HCT116 (cell line): ENCODE data around the gene NCAPH2. TPM values are rescaled to one million over a fixed set of nuclear protein-coding genes. Genes with fewer than 3 reads are reported as not detected.

Source experiments
- ATAC-seq: fragments of 200-7000 bp; cut with Tn5 transposase; 2 replicates; pipeline ENCODE4 v1.9.1; 2020; ENCODE audit warnings: mild to moderate bottlenecking, moderate library complexity
- BruUV-seq: library from RNA; stranded (reverse); fragments of 400-500 nt; replicated peaks from 2 replicates; lab custom pipeline; 2021; lab: Mats Ljungman, UMichigan
- CTCF ChIA-PET: fragments of 300-600 bp; sonication (Branson Sonifier 250); formaldehyde crosslinking; loops from one replicate; lab custom pipeline; 2021; ENCODE audit warnings: antibody characterized with exemption; lab: Charles Lee
- POLR2A ChIA-PET: fragments of 300-600, 350-600 bp; sonication (Branson Sonifier 250); formaldehyde crosslinking; loops from one replicate; lab custom pipeline; 2021; ENCODE audit warnings: antibody characterized with exemption; lab: Charles Lee
- RAD21 ChIA-PET, 2 experiments: fragments of 300-600 bp; sonication (Branson Sonifier 250); formaldehyde crosslinking; loops; one replicate each; lab custom pipeline; 2023; ENCODE audit warnings: low total read pairs in 2 of 2; ENCODE audit not compliant: uncharacterized antibody in 2 of 2, unreplicated experiment in 2 of 2, low non-redundant PET in 1 of 2; lab: Charles Lee
- DNase-seq: peaks from one replicate; pipeline ENCODE4 v3.0.0-alpha.2; 2010; ENCODE audit warnings: low read depth, low spot score
- H2AFZ ChIP-seq: fragments of 200-600 bp; shearing (Covaris generic), sonication (generic); 2 replicates; pipeline ENCODE4 v1.6.1; 2017; ENCODE audit warnings: low read depth, mixed run types, mixed read lengths, antibody characterized with exemption, low read length; ENCODE audit not compliant: poor library complexity, severe bottlenecking
- H3K27ac ChIP-seq: 2 replicates; pipeline ENCODE4 v1.5.1; 2012; ENCODE audit warnings: low read depth, low read length
- H3K27me3 ChIP-seq: fragments of 200-600 bp; sonication (generic); 2 replicates; pipeline ENCODE4 v1.6.1; 2016; ENCODE audit warnings: mixed run types, low read length, mixed read lengths; ENCODE audit not compliant: insufficient read depth
- H3K36me3 ChIP-seq, 2 experiments: fragments of 200-500 bp in 1 of 2; fragments of 200-600 bp in 1 of 2; sonication (Bioruptor generic) in 1 of 2; sonication (generic) in 1 of 2; 2 replicates each; pipeline versions ENCODE4 v1.5.1 to v1.6.1; 2014 to 2016; ENCODE audit warnings: low read length in 2 of 2, inconsistent platforms in 1 of 2, mixed read lengths in 1 of 2, mixed run types in 1 of 2; ENCODE audit not compliant: insufficient read depth in 2 of 2, control insufficient read depth in 1 of 2
- H3K4me1 ChIP-seq, 2 experiments: fragments of 200-600 bp in 1 of 2; sonication (generic) in 1 of 2; 2 replicates each; pipeline versions ENCODE4 v1.5.1 to v1.6.1; 2012 to 2017; ENCODE audit warnings: low read length in 2 of 2, inconsistent platforms in 1 of 2, mild to moderate bottlenecking in 1 of 2, mixed read lengths in 1 of 2, mixed run types in 1 of 2, moderate library complexity in 1 of 2; ENCODE audit not compliant: insufficient read depth in 2 of 2, control insufficient read depth in 1 of 2
- H3K4me2 ChIP-seq: fragments of 200-600 bp; sonication (generic); 2 replicates; pipeline ENCODE4 v1.6.1; 2017; ENCODE audit warnings: mixed run types, low read length, mixed read lengths
- H3K4me3 ChIP-seq, 2 experiments: fragments of 200-600 bp in 1 of 2; sonication (generic) in 1 of 2; replicated peaks in 1 of 2; 2 replicates each; pipeline ENCODE4 v1.5.1; 2011 to 2016; ENCODE audit warnings: low read length in 2 of 2, control low read depth in 1 of 2, low read depth in 1 of 2, mild to moderate bottlenecking in 1 of 2, mixed read lengths in 1 of 2, mixed run types in 1 of 2
- H3K79me2 ChIP-seq: fragments of 200-600 bp; sonication (generic); 2 replicates; pipeline ENCODE4 v1.6.1; 2017; ENCODE audit warnings: mild to moderate bottlenecking, mixed run types, low read length, moderate library complexity, mixed read lengths; ENCODE audit not compliant: insufficient read depth
- H3K9ac ChIP-seq: fragments of 200-600 bp; sonication (generic); 2 replicates; pipeline ENCODE4 v1.6.1; 2016; ENCODE audit warnings: low read length, mixed read lengths
- H3K9me2 ChIP-seq: fragments of 200-600 bp; sonication (generic), shearing (Covaris generic); 2 replicates; pipeline ENCODE4 v1.6.1; 2017; ENCODE audit warnings: mixed run types, mild to moderate bottlenecking, moderate library complexity; ENCODE audit not compliant: insufficient read depth
- H3K9me3 ChIP-seq, 2 experiments: fragments of 200-500 bp in 1 of 2; fragments of 200-600 bp in 1 of 2; sonication (Bioruptor generic) in 1 of 2; sonication (generic) in 1 of 2; 2 replicates each; pipeline ENCODE4 v1.6.1; 2014 to 2017; ENCODE audit warnings: low read length in 2 of 2, mixed read lengths in 2 of 2, inconsistent platforms in 1 of 2, low read depth in 1 of 2, mild to moderate bottlenecking in 1 of 2, mixed run types in 1 of 2, moderate library complexity in 1 of 2; ENCODE audit not compliant: control insufficient read depth in 1 of 2, insufficient read depth in 1 of 2
- H4K20me1 ChIP-seq: fragments of 200-600 bp; sonication (generic), shearing (Covaris generic); 2 replicates; pipeline ENCODE4 v1.6.1; 2017; ENCODE audit warnings: mixed run types, mild to moderate bottlenecking, moderate library complexity; ENCODE audit not compliant: insufficient read depth
- EZH2 ChIP-seq: fragments of 200-600 bp; sonication (generic); IDR thresholded peaks from 2 replicates; pipeline ENCODE4 v1.6.1; 2017; ENCODE audit warnings: antibody characterized with exemption, mixed run types
- EZH2phosphoT487 ChIP-seq: fragments of 200-600 bp; IDR thresholded peaks from 2 replicates; pipeline ENCODE4 v1.6.1; 2018; ENCODE audit warnings: antibody characterized with exemption, borderline replicate concordance
- FOSL1 ChIP-seq: IDR thresholded peaks from 2 replicates; pipeline ENCODE4 v1.6.1; 2012; ENCODE audit warnings: low read depth
- SIN3A ChIP-seq: IDR thresholded peaks from 2 replicates; pipeline ENCODE4 v1.6.1; 2012; ENCODE audit warnings: low read depth
- SRF ChIP-seq: IDR thresholded peaks from 2 replicates; pipeline ENCODE4 v1.6.1; 2012; ENCODE audit warnings: low read depth
- intact Hi-C: fragments of 100-400 bp; cut with micrococcal nuclease; formaldehyde crosslinking; loops from 2 replicates; pipeline ENCODE4 v1.10.0; 2022
- total RNA-seq: library from RNA; stranded (reverse); gene quantifications from one replicate; pipeline ENCODE4 v1.2.1, GENCODE V29; 2021; ENCODE audit not compliant: unreplicated experiment
- TF ChIP-seq, protein P1 (sequence below): IDR thresholded peaks from 2 replicates; pipeline ENCODE4 v1.6.1; 2011; ENCODE audit warnings: mild to moderate bottlenecking, low read length, moderate library complexity; ENCODE audit not compliant: insufficient replicate concordance; ENCODE audit errors: extremely low read depth
- TF ChIP-seq, protein P2 (sequence below), 3 experiments: fragments of 200-600 bp in 1 of 3; sonication (generic) in 1 of 3; IDR thresholded peaks in 2 of 3; conservative IDR thresholded peaks in 1 of 3; 2 replicates each; pipeline ENCODE4 v1.5.1; 2012 to 2017; ENCODE audit warnings: low read depth in 2 of 3, low read length in 2 of 3, antibody characterized with exemption in 1 of 3, borderline replicate concordance in 1 of 3, control low read depth in 1 of 3, mild to moderate bottlenecking in 1 of 3, mixed read lengths in 1 of 3, mixed run types in 1 of 3, moderate library complexity in 1 of 3; ENCODE audit not compliant: insufficient read depth in 1 of 3

Gene NCAPH2
- total RNA-seq, 1 experiment from 2014 or later: 99.1 TPM

DNA sequence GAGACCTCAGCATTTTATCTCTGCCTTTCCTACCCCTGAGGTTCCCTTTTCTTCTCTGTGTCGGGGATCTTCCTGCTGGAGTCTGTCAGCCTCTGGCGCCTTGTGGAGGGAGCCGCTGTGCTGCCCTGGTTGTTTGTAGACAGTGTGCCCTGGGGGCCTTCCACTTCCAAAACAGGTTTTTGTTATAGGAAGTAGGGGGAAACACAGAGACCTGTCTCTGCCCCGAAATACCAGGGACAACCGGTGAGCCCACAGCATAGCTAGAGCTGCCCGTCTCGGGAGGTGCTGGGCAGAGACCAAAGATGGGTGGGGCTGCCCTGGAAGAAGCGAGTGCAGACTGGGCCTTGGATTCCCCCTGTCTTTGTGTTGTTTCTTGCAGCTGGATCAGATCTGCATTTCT is 8.0 kb downstream of the NCAPH2 start:
- ATAC-seq (no peak), DNase-seq (no peak)
- BruUV-seq: no TSS peak
- H3K27ac ChIP-seq: no peak overlapping the region
- CTCF ChIA-PET: no interaction called here
- H3K4me1 ChIP-seq: no peaks in the 10 kb centered on the region
- no peak overlapping the region for H3K4me2 ChIP-seq
- H3K36me3 ChIP-seq: peaks cover 7 to 26% of the 10 kb centered on the region in 2 experiments; a peak in 2 of 4 replicates
- POLR2A ChIA-PET: no interaction called here
- no peak overlapping the region for H2AFZ ChIP-seq
- H4K20me1 ChIP-seq: no peaks in the 10 kb centered on the region
- TF ChIP-seq EZH2 (no peak), SIN3A (no peak), FOSL1 (no peak), EZH2phosphoT487 (no peak), SRF (no peak)
- TF ChIP-seq, protein P1, sequence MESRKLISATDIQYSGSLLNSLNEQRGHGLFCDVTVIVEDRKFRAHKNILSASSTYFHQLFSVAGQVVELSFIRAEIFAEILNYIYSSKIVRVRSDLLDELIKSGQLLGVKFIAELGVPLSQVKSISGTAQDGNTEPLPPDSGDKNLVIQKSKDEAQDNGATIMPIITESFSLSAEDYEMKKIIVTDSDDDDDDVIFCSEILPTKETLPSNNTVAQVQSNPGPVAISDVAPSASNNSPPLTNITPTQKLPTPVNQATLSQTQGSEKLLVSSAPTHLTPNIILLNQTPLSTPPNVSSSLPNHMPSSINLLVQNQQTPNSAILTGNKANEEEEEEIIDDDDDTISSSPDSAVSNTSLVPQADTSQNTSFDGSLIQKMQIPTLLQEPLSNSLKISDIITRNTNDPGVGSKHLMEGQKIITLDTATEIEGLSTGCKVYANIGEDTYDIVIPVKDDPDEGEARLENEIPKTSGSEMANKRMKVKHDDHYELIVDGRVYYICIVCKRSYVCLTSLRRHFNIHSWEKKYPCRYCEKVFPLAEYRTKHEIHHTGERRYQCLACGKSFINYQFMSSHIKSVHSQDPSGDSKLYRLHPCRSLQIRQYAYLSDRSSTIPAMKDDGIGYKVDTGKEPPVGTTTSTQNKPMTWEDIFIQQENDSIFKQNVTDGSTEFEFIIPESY: no peak
- TF ChIP-seq, protein P2, sequence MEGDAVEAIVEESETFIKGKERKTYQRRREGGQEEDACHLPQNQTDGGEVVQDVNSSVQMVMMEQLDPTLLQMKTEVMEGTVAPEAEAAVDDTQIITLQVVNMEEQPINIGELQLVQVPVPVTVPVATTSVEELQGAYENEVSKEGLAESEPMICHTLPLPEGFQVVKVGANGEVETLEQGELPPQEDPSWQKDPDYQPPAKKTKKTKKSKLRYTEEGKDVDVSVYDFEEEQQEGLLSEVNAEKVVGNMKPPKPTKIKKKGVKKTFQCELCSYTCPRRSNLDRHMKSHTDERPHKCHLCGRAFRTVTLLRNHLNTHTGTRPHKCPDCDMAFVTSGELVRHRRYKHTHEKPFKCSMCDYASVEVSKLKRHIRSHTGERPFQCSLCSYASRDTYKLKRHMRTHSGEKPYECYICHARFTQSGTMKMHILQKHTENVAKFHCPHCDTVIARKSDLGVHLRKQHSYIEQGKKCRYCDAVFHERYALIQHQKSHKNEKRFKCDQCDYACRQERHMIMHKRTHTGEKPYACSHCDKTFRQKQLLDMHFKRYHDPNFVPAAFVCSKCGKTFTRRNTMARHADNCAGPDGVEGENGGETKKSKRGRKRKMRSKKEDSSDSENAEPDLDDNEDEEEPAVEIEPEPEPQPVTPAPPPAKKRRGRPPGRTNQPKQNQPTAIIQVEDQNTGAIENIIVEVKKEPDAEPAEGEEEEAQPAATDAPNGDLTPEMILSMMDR (IDR thresholded peaks at IDR 0.05 in 2 of 3, conservative IDR thresholded peaks at IDR 0.05 in 1 of 3; ENCODE audit: borderline replicate concordance in 1 of 3, insufficient read depth in 1 of 3, low read depth in 2 of 3, low read length in 2 of 3): no peak
- H3K79me2 ChIP-seq: peaks cover 57% of the 10 kb centered on the region
- H3K9me3 ChIP-seq: no peaks in the 10 kb centered on the region
- H3K9ac ChIP-seq: no peak overlapping the region
- RAD21 ChIA-PET: no interaction called here
- no peak overlapping the region for H3K4me3 ChIP-seq
- no peaks in the 10 kb centered on the region for H3K9me2 ChIP-seq
- H3K27me3 ChIP-seq: no peaks in the 10 kb centered on the region
- intact Hi-C loops: no loop called here
